ENCODE results near the gene ELFN1.

ELFN1 gene

GRCh38 chr7:1736830-1737229, 66.8 kb downstream of the ELFN1 start:
- Histone ChIP-seq H2AFZ (no peak overlapping the region), H3K27ac (no peak overlapping the region), H3K9ac (no peak overlapping the region), H3K79me2 (no peaks in the 10 kb centered on the region), H3K4me2 (ENCODE audit: low read length) (no peak overlapping the region), H3K9me3 (ENCODE audit: control insufficient read depth, low read length) (no peaks in the 10 kb centered on the region), H3K27me3 (ENCODE audit: control insufficient read depth, insufficient read depth, low read length) (no peaks in the 10 kb centered on the region), H3K4me3 (ENCODE audit: low read depth, low read length) (no peak overlapping the region), H3K36me3 (ENCODE audit: control insufficient read depth, insufficient read depth, low read length) (no peaks in the 10 kb centered on the region), H3K4me1 (no peaks in the 10 kb centered on the region)
- no peak for TF ChIP-seq CTCF (IDR thresholded peaks at IDR 0.05)

GRCh38 chr7:1737523-1737922, 67.4 kb downstream of the ELFN1 start:
- Histone ChIP-seq H3K27ac (no peak overlapping the region), H3K27me3 (ENCODE audit: control insufficient read depth, insufficient read depth, low read length) (no peaks in the 10 kb centered on the region), H3K4me3 (ENCODE audit: low read depth, low read length) (no peak overlapping the region), H3K9me3 (ENCODE audit: control insufficient read depth, low read length) (no peaks in the 10 kb centered on the region), H2AFZ (no peak overlapping the region), H3K36me3 (ENCODE audit: control insufficient read depth, insufficient read depth, low read length) (no peaks in the 10 kb centered on the region), H3K79me2 (no peaks in the 10 kb centered on the region), H3K4me2 (ENCODE audit: low read length) (no peak overlapping the region), H3K9ac (no peak overlapping the region), H3K4me1 (no peaks in the 10 kb centered on the region)
- no peak for TF ChIP-seq CTCF (IDR thresholded peaks at IDR 0.05)

- Histone ChIP-seq H3K9me3 (ENCODE audit: control insufficient read depth, low read length) (no peaks in the 10 kb centered on the region), H2AFZ (no peak overlapping the region), H3K27ac (no peak overlapping the region), H3K9ac (no peak overlapping the region), H3K4me1 (no peaks in the 10 kb centered on the region), H3K36me3 (ENCODE audit: control insufficient read depth, insufficient read depth, low read length) (no peaks in the 10 kb centered on the region), H3K79me2 (no peaks in the 10 kb centered on the region), H3K27me3 (ENCODE audit: control insufficient read depth, insufficient read depth, low read length) (no peaks in the 10 kb centered on the region), H3K4me3 (ENCODE audit: low read depth, low read length) (no peak overlapping the region), H3K4me2 (ENCODE audit: low read length) (no peak overlapping the region)
- no peak for TF ChIP-seq CTCF (IDR thresholded peaks at IDR 0.05)
Observed at GRCh38 chr7:1737956-1738355, 67.9 kb downstream of the ELFN1 start.

GRCh38 chr7:1738511-1738910, 68.4 kb downstream of the ELFN1 start:
- H3K9me3 ChIP-seq (ENCODE audit: control insufficient read depth, low read length), result no peaks in the 10 kb centered on the region
- TF ChIP-seq CTCF (IDR thresholded peaks at IDR 0.05), result no peak
- H3K4me1 ChIP-seq, result no peaks in the 10 kb centered on the region
- H3K4me3 ChIP-seq (ENCODE audit: low read depth, low read length), result no peak overlapping the region
- no peak overlapping the region for H3K4me2 ChIP-seq (ENCODE audit: low read length)
- H2AFZ ChIP-seq, result no peak overlapping the region
- H3K79me2 ChIP-seq, result no peaks in the 10 kb centered on the region
- no peaks in the 10 kb centered on the region for H3K36me3 ChIP-seq (ENCODE audit: control insufficient read depth, insufficient read depth, low read length)
- no peak overlapping the region for H3K9ac ChIP-seq
- H3K27me3 ChIP-seq (ENCODE audit: control insufficient read depth, insufficient read depth, low read length), result no peaks in the 10 kb centered on the region
- H3K27ac ChIP-seq, result no peak overlapping the region

- H3K27me3 ChIP-seq (ENCODE audit: control insufficient read depth, insufficient read depth, low read length), result no peaks in the 10 kb centered on the region
- H3K27ac ChIP-seq, result no peak overlapping the region
- no peaks in the 10 kb centered on the region for H3K79me2 ChIP-seq
- no peaks in the 10 kb centered on the region for H3K4me1 ChIP-seq
- no peak overlapping the region for H2AFZ ChIP-seq
- H3K9ac ChIP-seq, result no peak overlapping the region
- no peak overlapping the region for H3K4me2 ChIP-seq (ENCODE audit: low read length)
- H3K36me3 ChIP-seq (ENCODE audit: control insufficient read depth, insufficient read depth, low read length), result no peaks in the 10 kb centered on the region
- TF ChIP-seq CTCF (IDR thresholded peaks at IDR 0.05), result no peak
- H3K4me3 ChIP-seq (ENCODE audit: low read depth, low read length), result no peak overlapping the region
- H3K9me3 ChIP-seq (ENCODE audit: control insufficient read depth, low read length), result no peaks in the 10 kb centered on the region
Observed at GRCh38 chr7:1738956-1739355, 68.9 kb downstream of the ELFN1 start.
